Skeletal muscle tissue (tissue), 4 donors: ENCODE measurements around the gene FKBP11. TPM values are rescaled to one million over a fixed set of nuclear protein-coding genes. Genes with fewer than 3 reads are reported as not detected.

Experiments used
- H3K27ac ChIP-seq: one replicate; pipeline ENCODE4 v1.7.0; 2013; ENCODE audit warnings: mild to moderate bottlenecking, low read depth, low read length, inconsistent platforms
- H3K27me3 ChIP-seq, 3 donors: one replicate each; pipeline ENCODE4 v1.7.0; 2013; ENCODE audit warnings: low read length in 3 of 3; ENCODE audit not compliant: control insufficient read depth in 3 of 3, insufficient read depth in 3 of 3
- H3K36me3 ChIP-seq, 3 donors: one replicate each; pipeline ENCODE4 v1.7.0; 2013; ENCODE audit warnings: low read length in 3 of 3; ENCODE audit not compliant: control insufficient read depth in 3 of 3, insufficient read depth in 3 of 3
- H3K4me1 ChIP-seq, 3 donors: one replicate each; pipeline ENCODE4 v1.7.0; 2013; ENCODE audit warnings: low read length in 3 of 3, mild to moderate bottlenecking in 3 of 3; ENCODE audit not compliant: control insufficient read depth in 3 of 3, insufficient read depth in 3 of 3
- H3K4me3 ChIP-seq, 3 donors: one replicate each; pipeline ENCODE4 v1.7.0; 2013; ENCODE audit warnings: low read length in 3 of 3
- H3K9ac ChIP-seq, 3 donors: one replicate each; pipeline ENCODE4 v1.7.0; 2013; ENCODE audit warnings: low read length in 3 of 3, mild to moderate bottlenecking in 3 of 3, moderate library complexity in 2 of 3, low read depth in 1 of 3
- H3K9me3 ChIP-seq, 3 donors: one replicate each; pipeline ENCODE4 v1.7.0; 2013; ENCODE audit warnings: low read length in 3 of 3; ENCODE audit not compliant: control insufficient read depth in 3 of 3
- total RNA-seq: library from RNA; depleted of rRNA; stranded (reverse); fragments of >200 nt; gene quantifications from one replicate; pipeline ENCODE4 v1.2.3, GENCODE V29; 2014
- donor health status: Osteomylitis.

The FKBP11 gene
- total RNA-seq, 1 donor from 2014 or later = 5.7 TPM

DNA sequence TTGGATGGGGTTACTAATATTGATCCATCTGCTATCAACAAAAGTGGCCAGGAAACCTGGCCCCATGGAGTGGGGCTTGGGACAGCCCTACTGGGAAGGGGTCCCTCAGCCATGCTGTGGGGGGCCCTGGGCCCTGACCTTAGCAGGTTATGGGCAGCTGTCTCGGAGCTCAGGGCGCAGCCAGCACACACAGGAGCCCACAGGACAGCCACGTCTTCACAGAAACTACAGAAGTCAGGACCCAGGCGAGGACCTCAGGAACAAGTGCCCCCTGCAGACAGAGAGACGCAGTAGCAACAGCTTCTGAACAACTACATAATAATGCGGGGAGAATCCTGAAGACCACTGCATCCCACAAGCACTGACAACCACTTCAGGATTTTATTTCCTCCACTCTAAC, 11.9 kb upstream of the FKBP11 start:
- no peak overlapping the region for H3K9ac ChIP-seq
- H3K4me3 ChIP-seq = no peak overlapping the region
- no peaks in the 10 kb centered on the region for H3K27me3 ChIP-seq
- H3K36me3 ChIP-seq = peaks cover 25 to 53% (median 38%) of the 10 kb centered on the region in 3 donors
- H3K27ac ChIP-seq = no peak overlapping the region
- H3K4me1 ChIP-seq = no peaks in the 10 kb centered on the region
- H3K9me3 ChIP-seq = no peaks in the 10 kb centered on the region

DNA sequence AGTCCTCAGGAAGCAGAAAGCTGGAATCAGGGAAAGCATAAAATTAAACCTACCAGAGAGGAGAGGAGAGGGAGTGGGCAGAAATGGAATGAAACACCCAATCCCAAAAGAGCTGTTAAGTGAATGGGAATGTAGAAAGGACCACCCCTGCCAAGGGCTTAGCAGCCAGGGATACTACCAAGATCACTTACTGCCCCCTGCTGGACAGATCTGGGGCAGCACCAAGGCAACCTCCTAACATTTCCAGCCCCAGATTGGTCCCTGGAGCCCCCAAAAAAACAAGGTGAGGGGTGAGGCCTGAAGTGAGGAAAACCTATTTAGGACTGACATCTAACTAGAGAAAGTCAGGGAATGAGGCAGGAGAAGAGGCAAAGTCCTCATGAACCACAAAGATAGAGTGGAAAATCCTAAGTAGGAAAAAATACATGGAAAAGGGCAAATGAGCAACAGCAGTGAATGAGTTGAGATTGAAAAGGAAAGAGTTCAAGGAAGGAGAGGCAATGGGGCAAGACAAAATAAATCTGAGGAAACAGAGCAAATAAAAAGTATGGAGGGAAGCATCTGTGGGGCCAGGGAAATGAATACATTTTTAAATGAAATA, 11.2 kb upstream of the FKBP11 start:
- H3K9ac ChIP-seq = no peak overlapping the region
- no peaks in the 10 kb centered on the region for H3K4me1 ChIP-seq
- peaks cover 25 to 54% (median 38%) of the 10 kb centered on the region in 3 donors for H3K36me3 ChIP-seq
- H3K27ac ChIP-seq = no peak overlapping the region
- no peak overlapping the region for H3K4me3 ChIP-seq
- no peaks in the 10 kb centered on the region for H3K9me3 ChIP-seq
- H3K27me3 ChIP-seq = no peaks in the 10 kb centered on the region

DNA sequence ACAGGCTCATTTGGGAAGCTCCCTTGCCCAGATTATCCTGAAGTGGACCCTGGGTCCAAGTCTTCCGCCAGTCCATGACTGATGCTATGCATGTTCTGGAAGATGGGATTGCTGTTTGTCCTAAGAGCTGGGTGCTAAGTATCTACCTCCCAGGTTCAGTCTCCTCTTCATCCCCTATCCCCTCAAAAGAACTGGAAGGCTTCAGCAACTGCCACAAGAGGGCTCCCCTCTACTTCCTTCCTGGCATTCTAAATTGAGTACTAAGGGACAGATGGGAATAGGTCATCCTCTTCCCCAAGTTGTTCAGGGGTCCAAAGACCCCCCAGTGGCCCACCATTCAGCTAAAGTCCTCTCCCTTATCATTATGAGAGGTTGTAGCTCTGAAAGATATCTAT, 9.0 kb upstream of the FKBP11 start:
- H3K36me3 ChIP-seq = peaks cover 11 to 38% (median 21%) of the 10 kb centered on the region in 3 donors
- H3K4me1 ChIP-seq = no peaks in the 10 kb centered on the region

DNA sequence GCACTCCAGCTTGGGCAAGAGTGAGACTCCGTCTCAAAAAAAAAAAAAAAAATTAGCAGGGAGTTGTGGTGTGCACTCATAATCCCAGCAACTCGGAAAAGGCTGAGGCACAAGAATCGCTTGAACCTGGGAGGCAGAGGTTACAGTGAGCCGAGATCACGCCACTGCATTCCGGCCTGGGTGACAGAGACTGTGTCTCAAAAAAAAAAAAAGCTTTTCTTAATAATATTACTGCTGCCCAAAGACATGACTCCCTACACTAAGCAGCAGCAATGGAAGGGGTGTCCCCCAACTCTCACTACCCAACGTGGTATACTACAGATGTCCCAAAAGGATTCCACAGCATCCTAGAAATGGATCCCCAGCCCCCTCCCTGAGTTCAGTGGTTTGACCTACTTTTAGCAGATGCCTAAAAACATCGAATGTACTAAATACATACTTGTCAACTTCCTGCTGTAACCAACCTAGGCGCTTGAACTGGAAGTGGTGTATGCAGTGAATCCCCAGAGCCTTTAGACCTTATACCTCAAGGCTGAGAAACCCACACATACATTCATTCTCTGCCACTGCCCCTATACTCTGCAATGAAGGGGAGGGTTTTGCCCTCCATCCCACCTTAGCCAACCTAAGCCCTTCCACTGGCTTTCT, 8.5 kb upstream of the FKBP11 start:
- no peak overlapping the region for H3K4me3 ChIP-seq
- no peak overlapping the region for H3K27ac ChIP-seq
- peaks cover 9 to 33% (median 16%) of the 10 kb centered on the region in 3 donors for H3K36me3 ChIP-seq
- no peaks in the 10 kb centered on the region for H3K27me3 ChIP-seq
- no peaks in the 10 kb centered on the region for H3K9me3 ChIP-seq
- H3K4me1 ChIP-seq = no peaks in the 10 kb centered on the region
- H3K9ac ChIP-seq = no peak overlapping the region

More for the DNA sequence above, 9.0 kb upstream of the FKBP11 start:
- Histone ChIP-seq H3K9me3 (no peaks in the 10 kb centered on the region), H3K27me3 (no peaks in the 10 kb centered on the region), H3K4me3 (no peak overlapping the region), H3K9ac (no peak overlapping the region), H3K27ac (no peak overlapping the region)

DNA sequence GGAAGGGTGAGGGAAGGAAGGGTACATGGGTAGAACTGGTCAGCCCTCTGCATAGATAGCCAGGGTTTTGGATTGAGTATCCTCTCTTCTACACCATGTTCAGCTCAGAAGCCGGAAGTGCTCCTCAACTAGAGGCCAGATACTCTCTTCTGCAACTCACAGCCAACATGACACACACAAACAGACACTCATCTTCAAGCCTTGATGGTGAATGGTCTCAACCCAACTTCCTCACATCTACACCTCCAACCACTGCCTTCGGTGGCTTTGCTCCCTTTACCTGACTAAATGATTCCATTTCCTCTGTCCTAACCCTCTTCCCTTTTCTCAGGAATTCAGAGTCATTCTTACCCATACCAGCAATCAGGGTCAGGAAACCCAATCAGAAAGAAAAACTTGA, 7.6 kb upstream of the FKBP11 start:
- Histone ChIP-seq H3K36me3 (peaks cover 7 to 28% (median 12%) of the 10 kb centered on the region in 3 donors), H3K9me3 (no peaks in the 10 kb centered on the region), H3K27me3 (no peaks in the 10 kb centered on the region), H3K4me3 (no peak overlapping the region), H3K4me1 (no peaks in the 10 kb centered on the region), H3K9ac (peak overlapping the region in 1 of 3 donors; percentile 36), H3K27ac (no peak overlapping the region)

DNA sequence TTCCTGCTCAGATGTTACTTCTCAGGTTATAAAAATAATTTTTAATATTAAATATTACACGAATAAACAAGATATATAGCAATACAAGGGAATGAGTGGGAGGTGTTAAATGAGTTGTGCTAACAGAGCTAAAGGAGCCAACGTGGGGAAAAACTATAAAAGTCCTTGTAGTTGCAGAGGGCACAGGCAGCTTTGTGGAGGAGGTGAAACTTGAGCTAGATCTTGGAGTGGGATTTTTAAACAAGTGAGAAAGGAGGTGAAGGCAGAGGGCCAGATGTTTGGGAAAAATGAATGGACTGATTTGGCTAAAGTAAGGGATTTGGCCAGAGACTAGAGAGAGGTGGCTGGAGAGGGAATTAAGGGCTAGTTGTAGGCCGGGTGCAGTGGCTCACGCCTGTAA, 5.2 kb upstream of the FKBP11 start:
- peaks cover 2 to 18% (median 11%) of the 10 kb centered on the region in 3 donors for H3K36me3 ChIP-seq

DNA sequence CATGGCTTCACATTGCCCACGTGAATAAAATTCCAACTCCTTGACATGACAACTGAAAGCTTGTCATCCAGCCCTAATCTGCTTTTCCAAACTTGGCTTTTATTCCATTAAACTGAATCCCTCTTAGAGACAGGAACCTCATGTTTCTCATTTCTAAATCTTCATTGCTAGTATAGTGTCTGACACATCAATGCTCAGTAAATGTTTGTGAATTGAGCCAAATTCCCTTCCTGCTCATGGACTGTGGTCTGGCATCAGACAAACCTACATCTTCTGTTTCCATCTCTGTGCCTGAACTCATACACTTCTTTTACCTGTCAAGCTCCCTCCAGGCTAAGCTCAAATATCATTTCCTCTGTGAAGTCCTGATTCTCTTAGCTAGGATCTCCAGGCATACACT, 4.3 kb upstream of the FKBP11 start:
- Histone ChIP-seq H3K9ac (no peak overlapping the region), H3K27me3 (peaks cover 0 to 6% (median 0%) of the 10 kb centered on the region in 3 donors), H3K9me3 (no peaks in the 10 kb centered on the region), H3K4me1 (peaks cover 5 to 11% (median 9%) of the 10 kb centered on the region in 3 donors), H3K36me3 (peaks cover 2 to 13% (median 9%) of the 10 kb centered on the region in 3 donors), H3K4me3 (no peak overlapping the region), H3K27ac (no peak overlapping the region)

More for the DNA sequence above, 5.2 kb upstream of the FKBP11 start:
- H3K27ac ChIP-seq = no peak overlapping the region
- H3K9me3 ChIP-seq = no peaks in the 10 kb centered on the region
- no peak overlapping the region for H3K4me3 ChIP-seq
- H3K27me3 ChIP-seq = peaks cover 0 to 3% (median 0%) of the 10 kb centered on the region in 3 donors
- H3K4me1 ChIP-seq = peaks cover 3 to 4% (median 3%) of the 10 kb centered on the region in 3 donors
- H3K9ac ChIP-seq = no peak overlapping the region

DNA sequence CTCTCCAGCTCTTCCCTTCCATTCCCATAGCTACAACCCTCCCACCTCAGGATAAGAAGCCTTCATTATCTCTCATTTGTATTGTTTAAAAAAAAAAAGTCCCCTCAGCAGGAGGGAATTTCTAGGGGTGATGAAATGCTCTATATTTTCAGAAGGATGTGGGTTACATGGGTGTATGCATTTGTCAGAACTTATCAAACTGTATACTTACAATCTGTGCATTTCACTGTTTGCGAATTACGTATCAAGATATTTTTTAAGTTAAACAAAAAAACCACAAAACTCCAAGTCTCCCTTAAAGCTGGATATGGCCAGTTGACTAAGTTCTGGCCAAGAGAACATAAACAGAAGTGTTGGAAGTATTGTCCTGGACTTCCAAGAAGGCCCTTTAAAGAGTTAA, 2.0 kb upstream of the FKBP11 start:
- peaks cover under 1 to 5% (median 2%) of the 10 kb centered on the region in 3 donors for H3K36me3 ChIP-seq
- no peak overlapping the region for H3K9ac ChIP-seq
- H3K4me3 ChIP-seq = no peak overlapping the region
- peaks cover 9 to 13% (median 13%) of the 10 kb centered on the region in 3 donors for H3K4me1 ChIP-seq
- no peaks in the 10 kb centered on the region for H3K9me3 ChIP-seq
- peaks cover 0 to 6% (median 0%) of the 10 kb centered on the region in 3 donors for H3K27me3 ChIP-seq
- no peak overlapping the region for H3K27ac ChIP-seq

DNA sequence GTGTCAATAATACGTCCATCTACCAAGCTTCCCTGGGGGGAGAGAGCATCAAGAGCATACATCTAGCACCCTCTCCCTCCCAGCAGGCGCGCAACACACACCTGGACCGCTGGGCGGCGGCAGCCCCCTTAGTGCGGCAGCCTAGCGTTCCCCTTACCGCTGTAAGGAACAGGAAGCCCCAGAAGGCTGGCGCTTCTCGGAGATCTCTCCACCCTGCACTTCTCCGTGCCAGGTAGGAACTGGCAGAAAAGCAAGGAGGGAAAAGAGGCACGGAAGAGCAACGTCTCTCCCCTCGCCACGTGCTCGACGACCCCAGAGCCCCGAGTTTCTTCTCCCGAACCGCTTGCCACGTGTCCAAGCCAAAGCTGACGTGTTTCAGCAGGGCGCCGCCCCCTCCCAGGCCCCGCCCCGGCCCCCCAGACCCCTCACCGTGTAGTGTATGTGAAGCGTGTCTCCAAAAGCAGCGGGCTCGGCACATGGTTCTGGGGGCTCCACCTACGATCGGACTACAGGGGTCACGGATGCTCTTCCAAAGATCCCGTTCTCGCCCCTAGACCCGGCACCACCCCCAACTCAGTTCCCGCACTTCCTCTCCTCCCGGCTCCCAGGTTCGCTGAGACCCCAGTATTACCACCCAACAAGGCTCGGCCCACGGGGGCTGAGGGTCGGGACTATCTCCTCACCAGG, 532 bp downstream of the FKBP11 start:
- H3K36me3 ChIP-seq = no peaks in the 10 kb centered on the region
- peak overlapping the region; percentile 68 to 83 (median 82) for H3K4me3 ChIP-seq
- H3K27ac ChIP-seq = no peak overlapping the region
- peaks cover 0 to 6% (median 0%) of the 10 kb centered on the region in 3 donors for H3K27me3 ChIP-seq
- H3K4me1 ChIP-seq = peaks cover 9 to 13% (median 13%) of the 10 kb centered on the region in 3 donors
- peak overlapping the region; percentile 70 to 79 (median 77) for H3K9ac ChIP-seq
- H3K9me3 ChIP-seq = no peaks in the 10 kb centered on the region

DNA sequence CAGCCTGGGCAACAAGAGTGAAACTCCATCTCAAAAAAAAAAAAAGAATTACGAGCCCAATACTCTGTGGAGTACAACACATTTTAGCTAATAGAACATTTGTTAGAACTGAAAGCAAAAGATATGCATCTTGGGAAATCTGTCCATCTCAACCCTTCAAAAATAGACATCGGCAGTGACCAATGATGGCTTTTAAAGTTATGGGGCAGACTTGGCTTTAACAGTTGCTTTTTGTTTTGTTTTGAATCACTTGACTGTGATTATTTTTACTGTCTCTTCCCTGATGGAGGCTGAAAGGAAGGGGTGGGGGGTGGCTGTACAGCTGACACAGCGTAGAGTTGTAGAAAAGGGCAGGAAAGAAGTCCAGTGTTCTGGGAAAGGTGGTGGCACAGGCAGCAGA, 2.2 kb downstream of the FKBP11 start:
- H3K27ac ChIP-seq = no peak overlapping the region

More for the DNA sequence above, 2.2 kb downstream of the FKBP11 start:
- Histone ChIP-seq H3K4me1 (peaks cover 9 to 13% (median 13%) of the 10 kb centered on the region in 3 donors), H3K9me3 (no peaks in the 10 kb centered on the region), H3K27me3 (peaks cover 0 to 6% (median 0%) of the 10 kb centered on the region in 3 donors), H3K36me3 (no peaks in the 10 kb centered on the region), H3K9ac (no peak overlapping the region), H3K4me3 (no peak overlapping the region)
